ENCODE measurements around the gene MS4A14. TPM values are rescaled to one million over a fixed set of nuclear protein-coding genes. Genes with fewer than 3 reads are reported as not detected.

MS4A14 gene
- total and polyA plus RNA-seq, 4 donors: 0.06 to 1.1 (median 0.18) TPM

- H3K4me1 ChIP-seq (ENCODE audit: control insufficient read depth in 4 of 4, insufficient read depth in 4 of 4, low read length in 3 of 4): no peaks in the 10 kb centered on the region
- H3K36me3 ChIP-seq (ENCODE audit: control insufficient read depth in 4 of 4, insufficient read depth in 3 of 4, low read depth in 1 of 4, low read length in 3 of 4): no peaks in the 10 kb centered on the region
- H3K4me3 ChIP-seq (ENCODE audit: low read depth in 1 of 3, low read length in 3 of 3): no peak overlapping the region
- no peak for DNase-seq (ENCODE audit: low spot score)
- H3K27ac ChIP-seq (ENCODE audit: low read depth in 1 of 2, low read length in 2 of 2): no peak overlapping the region
- H3K9me3 ChIP-seq (ENCODE audit: control insufficient read depth in 4 of 4, low read length in 3 of 4): no peaks in the 10 kb centered on the region
- TF ChIP-seq FOXA2 (IDR thresholded peaks at IDR 0.05) (no peak), HNF4A (conservative IDR thresholded peaks at IDR 0.05) (no peak), YY1 (IDR thresholded peaks at IDR 0.05) (no peak), NR2F2 (IDR thresholded peaks at IDR 0.05) (no peak), GABPA (IDR thresholded peaks at IDR 0.05 in 1 of 2, conservative IDR thresholded peaks at IDR 0.05 in 1 of 2) (no peak), REST (IDR thresholded peaks at IDR 0.05) (no peak), JUND (IDR thresholded peaks at IDR 0.05) (no peak), RAD21 (IDR thresholded peaks at IDR 0.05) (no peak), RXRA (IDR thresholded peaks at IDR 0.05) (no peak), EGR1 (IDR thresholded peaks at IDR 0.05; ENCODE audit: low read depth in 2 of 2) (no peak), MAX (IDR thresholded peaks at IDR 0.05) (no peak), ATF3 (IDR thresholded peaks at IDR 0.05) (no peak), SP1 (IDR thresholded peaks at IDR 0.05) (no peak), HNF4G (IDR thresholded peaks at IDR 0.05) (no peak), TAF1 (conservative IDR thresholded peaks at IDR 0.05) (no peak), FOXA1 (IDR thresholded peaks at IDR 0.05) (no peak)
- TF ChIP-seq, protein P1, sequence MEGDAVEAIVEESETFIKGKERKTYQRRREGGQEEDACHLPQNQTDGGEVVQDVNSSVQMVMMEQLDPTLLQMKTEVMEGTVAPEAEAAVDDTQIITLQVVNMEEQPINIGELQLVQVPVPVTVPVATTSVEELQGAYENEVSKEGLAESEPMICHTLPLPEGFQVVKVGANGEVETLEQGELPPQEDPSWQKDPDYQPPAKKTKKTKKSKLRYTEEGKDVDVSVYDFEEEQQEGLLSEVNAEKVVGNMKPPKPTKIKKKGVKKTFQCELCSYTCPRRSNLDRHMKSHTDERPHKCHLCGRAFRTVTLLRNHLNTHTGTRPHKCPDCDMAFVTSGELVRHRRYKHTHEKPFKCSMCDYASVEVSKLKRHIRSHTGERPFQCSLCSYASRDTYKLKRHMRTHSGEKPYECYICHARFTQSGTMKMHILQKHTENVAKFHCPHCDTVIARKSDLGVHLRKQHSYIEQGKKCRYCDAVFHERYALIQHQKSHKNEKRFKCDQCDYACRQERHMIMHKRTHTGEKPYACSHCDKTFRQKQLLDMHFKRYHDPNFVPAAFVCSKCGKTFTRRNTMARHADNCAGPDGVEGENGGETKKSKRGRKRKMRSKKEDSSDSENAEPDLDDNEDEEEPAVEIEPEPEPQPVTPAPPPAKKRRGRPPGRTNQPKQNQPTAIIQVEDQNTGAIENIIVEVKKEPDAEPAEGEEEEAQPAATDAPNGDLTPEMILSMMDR (IDR thresholded peaks at IDR 0.05; ENCODE audit: low read depth, low read length, missing input control): no peak
- TF ChIP-seq, protein P2, sequence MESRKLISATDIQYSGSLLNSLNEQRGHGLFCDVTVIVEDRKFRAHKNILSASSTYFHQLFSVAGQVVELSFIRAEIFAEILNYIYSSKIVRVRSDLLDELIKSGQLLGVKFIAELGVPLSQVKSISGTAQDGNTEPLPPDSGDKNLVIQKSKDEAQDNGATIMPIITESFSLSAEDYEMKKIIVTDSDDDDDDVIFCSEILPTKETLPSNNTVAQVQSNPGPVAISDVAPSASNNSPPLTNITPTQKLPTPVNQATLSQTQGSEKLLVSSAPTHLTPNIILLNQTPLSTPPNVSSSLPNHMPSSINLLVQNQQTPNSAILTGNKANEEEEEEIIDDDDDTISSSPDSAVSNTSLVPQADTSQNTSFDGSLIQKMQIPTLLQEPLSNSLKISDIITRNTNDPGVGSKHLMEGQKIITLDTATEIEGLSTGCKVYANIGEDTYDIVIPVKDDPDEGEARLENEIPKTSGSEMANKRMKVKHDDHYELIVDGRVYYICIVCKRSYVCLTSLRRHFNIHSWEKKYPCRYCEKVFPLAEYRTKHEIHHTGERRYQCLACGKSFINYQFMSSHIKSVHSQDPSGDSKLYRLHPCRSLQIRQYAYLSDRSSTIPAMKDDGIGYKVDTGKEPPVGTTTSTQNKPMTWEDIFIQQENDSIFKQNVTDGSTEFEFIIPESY (IDR thresholded peaks at IDR 0.05): no peak
- H3K9ac ChIP-seq (ENCODE audit: low read depth in 1 of 2, low read length in 2 of 2): no peak overlapping the region
- peaks cover 0 to 3% (median 1%) of the 10 kb centered on the region in 4 donors for H3K27me3 ChIP-seq (ENCODE audit: control insufficient read depth in 4 of 4, insufficient read depth in 4 of 4, low read length in 3 of 4)
- WGBS: 92% methylated on average over 1 of the region's 1 CpG
Observed at GRCh38 chr11:60459345-60459744, 63.1 kb downstream of the MS4A14 start.

Other genes starting within 250 kb of the MS4A14 start
- 100 to 1,000 TPM in 1 of 2 donors, 10 to 100 TPM in 1; 83.4 to 115 TPM for gene MS4A6A, start 213.4 kb upstream of the MS4A14 start, total RNA-seq
- 100 to 1,000 TPM in 1 of 2 donors, 10 to 100 TPM in 1; 64.6 to 117 TPM for gene MS4A6A, start 213.4 kb upstream of the MS4A14 start, polyA plus RNA-seq
- gene MS4A4E, start 153.3 kb upstream of the MS4A14 start, total RNA-seq: 1 to 10 TPM in 1 of 2 donors, under 1 TPM in 1; 0.23 to 2.1 TPM
- 1 to 10 TPM in 1 of 2 donors, under 1 TPM in 1; 0.35 to 1.2 TPM for gene MS4A4E, start 153.3 kb upstream of the MS4A14 start, polyA plus RNA-seq
- 10 to 100 TPM in 1 of 2 donors, 1 to 10 TPM in 1; 8.6 to 12.0 TPM for gene MS4A4A, start 115.8 kb upstream of the MS4A14 start, total RNA-seq
- gene MS4A4A, start 115.8 kb upstream of the MS4A14 start, polyA plus RNA-seq: 10 to 100 TPM in 1 of 2 donors, 1 to 10 TPM in 1; 9.5 to 16.1 TPM
- gene MS4A6E, start 69.2 kb upstream of the MS4A14 start, total RNA-seq: under 1 TPM in 1 of 2 donors, not detected in 1; 0.75 TPM
- under 1 TPM in 1 of 2 donors, not detected in 1; 0.22 TPM for gene MS4A6E, start 69.2 kb upstream of the MS4A14 start, polyA plus RNA-seq
- gene MS4A7, start 17.9 kb upstream of the MS4A14 start, total RNA-seq: 10 to 100 TPM; 32.0 to 50.0 TPM
- gene MS4A7, start 17.9 kb upstream of the MS4A14 start, polyA plus RNA-seq: 10 to 100 TPM; 16.3 to 25.1 TPM
- gene MS4A5, start 33.1 kb downstream of the MS4A14 start, total RNA-seq: not detected
- not detected for gene MS4A5, start 33.1 kb downstream of the MS4A14 start, polyA plus RNA-seq
- 1 to 10 TPM in 1 of 2 donors, under 1 TPM in 1; 0.75 to 1.6 TPM for gene MS4A1, start 59.4 kb downstream of the MS4A14 start, total RNA-seq
- gene MS4A1, start 59.4 kb downstream of the MS4A14 start, polyA plus RNA-seq: 1 to 10 TPM in 1 of 2 donors, under 1 TPM in 1; 0.12 to 3.3 TPM
- not detected for gene MS4A12, start 96.3 kb downstream of the MS4A14 start, total RNA-seq
- not detected for gene MS4A12, start 96.3 kb downstream of the MS4A14 start, polyA plus RNA-seq
- gene MS4A13, start 118.9 kb downstream of the MS4A14 start, total RNA-seq: not detected
- gene MS4A13, start 118.9 kb downstream of the MS4A14 start, polyA plus RNA-seq: not detected

Data from liver (tissue), 9 donors.